Pulmonary artery endothelial cell (primary cell): ENCODE results near the gene ACBD3. TPM values are rescaled to one million over a fixed set of nuclear protein-coding genes. Genes with fewer than 3 reads are reported as not detected.

Experiments
- DNase-seq: peaks from one replicate; pipeline ENCODE4 v3.0.0-alpha.2; 2011; ENCODE audit warnings: low read depth, low spot score
- total RNA-seq: library from RNA; depleted of rRNA; stranded (reverse); fragments of >200 nt; gene quantifications from 2 replicates; pipeline ENCODE4 v1.2.3, GENCODE V29; 2014

ACBD3 gene
- total RNA-seq, 1 donor from 2014 or later: 45.2 TPM

- DNase-seq: no peak
Measured at GRCh38 chr1:226111883-226112261, 74.7 kb downstream of the ACBD3 start.

- no peak for DNase-seq
Measured at GRCh38 chr1:226111098-226111882, 75.3 kb downstream of the ACBD3 start.

GRCh38 chr1:226110249-226111097 is 76.1 kb downstream of the ACBD3 start:
- no peak for DNase-seq

GRCh38 chr1:226109829-226110248 is 76.7 kb downstream of the ACBD3 start:
- no peak for DNase-seq

GRCh38 chr1:226108935-226109828 is 77.4 kb downstream of the ACBD3 start:
- no peak for DNase-seq

GRCh38 chr1:226107471-226108460 is 78.8 kb downstream of the ACBD3 start:
- no peak for DNase-seq

GRCh38 chr1:226104671-226105121 is 81.8 kb downstream of the ACBD3 start:
- DNase-seq: no peak

- DNase-seq: no peak
Measured at GRCh38 chr1:226100436-226101391, 85.8 kb downstream of the ACBD3 start.

GRCh38 chr1:226098870-226099835 is 87.4 kb downstream of the ACBD3 start:
- DNase-seq: no peak

- DNase-seq: no peak
Measured at GRCh38 chr1:226097866-226098625, 88.5 kb downstream of the ACBD3 start.

- no peak for DNase-seq
Measured at GRCh38 chr1:226095286-226095685, 91.3 kb downstream of the ACBD3 start.

Other genes with a start within 250 kb of the ACBD3 start
- 0.26 TPM in 1 of 2 replicates, not detected in the other for gene LEFTY2, start 245.5 kb downstream of the ACBD3 start, total RNA-seq
- 27.7 and 32.6 TPM in 2 replicates for gene SDE2, start 187.4 kb downstream of the ACBD3 start, total RNA-seq
- gene H3-3A, start 124.0 kb downstream of the ACBD3 start, total RNA-seq: 184 and 188 TPM in 2 replicates
- gene MIXL1, start 36.9 kb upstream of the ACBD3 start, total RNA-seq: 0.11 TPM in 1 of 2 replicates, not detected in the other
- 7.6 and 11.1 TPM in 2 replicates for gene LIN9, start 122.4 kb upstream of the ACBD3 start, total RNA-seq
- gene PARP1, start 221.4 kb upstream of the ACBD3 start, total RNA-seq: 156 and 272 TPM in 2 replicates